SK-N-SH treated with all-trans-retinoic acid at 6 μM for 48 hours (cell line): Measurements from ENCODE around the gene LUC7L2.

ENCODE experiments used
- ATAC-seq: fragments of 200-7000 bp; cut with Tn5 transposase; 3 replicates; pipeline ENCODE4 v1.9.1; 2020; ENCODE audit warnings: mild to moderate bottlenecking, moderate library complexity
- ARNTL ChIP-seq: fragments of 450-650 bp; formaldehyde crosslinking; IDR thresholded peaks from 2 replicates; pipeline ENCODE4 v1.5.0; 2020; ENCODE audit warnings: low read depth, mild to moderate bottlenecking, moderate library complexity, borderline replicate concordance
- BACH2 ChIP-seq: fragments of 250-450 bp; sonication (Bioruptor Pico); IDR thresholded peaks from 2 replicates; pipeline ENCODE4 v1.9.0; 2021; ENCODE audit warnings: mild to moderate bottlenecking, borderline replicate concordance
- ESRRG ChIP-seq: fragments of 250-450 bp; sonication (Bioruptor Pico); IDR thresholded peaks from 2 replicates; pipeline ENCODE4 v1.6.1; 2021; ENCODE audit warnings: mild to moderate bottlenecking
- GLIS3 ChIP-seq: fragments of 250-450 bp; sonication (Bioruptor Pico); IDR thresholded peaks from 2 replicates; pipeline ENCODE4 v1.5.0; 2020; ENCODE audit warnings: mild to moderate bottlenecking, moderate library complexity
- ISL1 ChIP-seq: fragments of 250-450 bp; sonication (Bioruptor Pico); IDR thresholded peaks from 2 replicates; pipeline ENCODE4 v2.1.2; 2022; ENCODE audit warnings: mild to moderate bottlenecking, moderate library complexity
- PPARA ChIP-seq: fragments of 250-450 bp; sonication (Bioruptor Pico); IDR thresholded peaks from 2 replicates; pipeline ENCODE4 v1.5.0; 2020; ENCODE audit warnings: mild to moderate bottlenecking, borderline replicate concordance
- RARB ChIP-seq: fragments of 250-450 bp; sonication (Bioruptor Pico); IDR thresholded peaks from 2 replicates; pipeline ENCODE4 v1.8.0; 2021; ENCODE audit warnings: mild to moderate bottlenecking, moderate library complexity
- SNAI2 ChIP-seq: fragments of 250-450 bp; sonication (Bioruptor Pico); IDR thresholded peaks from 2 replicates; pipeline ENCODE4 v1.5.0; 2020; ENCODE audit warnings: mild to moderate bottlenecking, moderate library complexity
- TOX ChIP-seq: fragments of 250-450 bp; sonication (Bioruptor Pico); IDR thresholded peaks from 2 replicates; pipeline ENCODE4 v1.8.0; 2021; ENCODE audit warnings: mild to moderate bottlenecking, moderate library complexity, borderline replicate concordance
- ZC3H10 ChIP-seq: fragments of 250-450 bp; sonication (Bioruptor Pico); IDR thresholded peaks from 2 replicates; pipeline ENCODE4 v1.5.1; 2021; ENCODE audit warnings: mild to moderate bottlenecking, moderate library complexity
- ZFP3 ChIP-seq: fragments of 250-450 bp; sonication (Bioruptor Pico); IDR thresholded peaks from 2 replicates; pipeline ENCODE4 v1.5.0; 2020; ENCODE audit warnings: mild to moderate bottlenecking, moderate library complexity
- ZFP30 ChIP-seq: fragments of 450-650 bp; formaldehyde crosslinking; IDR thresholded peaks from 2 replicates; pipeline ENCODE4 v1.5.0; 2022; ENCODE audit warnings: mild to moderate bottlenecking, moderate library complexity
- ZNF565 ChIP-seq: fragments of 450-650 bp; formaldehyde crosslinking; conservative IDR thresholded peaks from 2 replicates; pipeline ENCODE4 v1.5.0; 2020; ENCODE audit warnings: low read depth, mild to moderate bottlenecking, moderate library complexity
- ZNF70 ChIP-seq: fragments of 450-650 bp; formaldehyde crosslinking; IDR thresholded peaks from 2 replicates; pipeline ENCODE4 v1.5.0; 2020; ENCODE audit warnings: mild to moderate bottlenecking, moderate library complexity
- ZNF8 ChIP-seq: fragments of 450-650 bp; formaldehyde crosslinking; IDR thresholded peaks from 2 replicates; pipeline ENCODE4 v1.5.0; 2020; ENCODE audit warnings: mild to moderate bottlenecking, moderate library complexity
- TF ChIP-seq, protein P1 (sequence below): fragments of 250-450 bp; sonication (Bioruptor Pico); IDR thresholded peaks from 2 replicates; pipeline ENCODE4 v1.5.1; 2021; ENCODE audit warnings: mild to moderate bottlenecking, moderate library complexity
- TF ChIP-seq, protein P2 (sequence below): fragments of 250-450 bp; sonication (Bioruptor Pico); IDR thresholded peaks from 2 replicates; pipeline ENCODE4 v1.8.0; 2021; ENCODE audit warnings: low read depth, mild to moderate bottlenecking, moderate library complexity, borderline replicate concordance
- TF ChIP-seq, protein P3 (sequence below): fragments of 250-450 bp; sonication (Bioruptor Pico); IDR thresholded peaks from 2 replicates; pipeline ENCODE4 v1.5.1; 2020; ENCODE audit warnings: low read depth, mild to moderate bottlenecking, moderate library complexity
- TF ChIP-seq, protein P4 (sequence below): fragments of 250-450 bp; sonication (Bioruptor Pico); IDR thresholded peaks from 2 replicates; pipeline ENCODE4 v1.8.0; 2020; ENCODE audit warnings: mild to moderate bottlenecking, moderate library complexity, borderline replicate concordance

The LUC7L2 gene

DNA sequence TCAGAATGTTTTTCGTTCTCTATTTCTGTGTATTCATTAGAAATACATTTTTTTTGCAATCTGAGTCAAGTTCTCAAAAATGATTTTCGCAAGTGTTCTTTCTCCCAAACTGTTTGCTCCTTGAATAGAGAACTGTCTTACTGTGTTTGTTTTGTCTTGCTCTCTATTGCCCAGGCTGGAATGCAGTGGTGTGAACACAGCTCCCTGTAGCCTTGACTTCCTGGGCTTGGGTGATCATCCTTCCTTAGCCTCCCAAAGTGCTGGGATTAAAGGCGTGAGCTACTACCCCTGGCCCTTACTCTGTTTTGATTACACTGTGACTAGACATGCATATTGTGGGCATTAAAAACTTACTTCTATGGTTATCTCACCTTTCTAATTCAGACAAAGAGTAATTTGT lies 56.7 kb downstream of the LUC7L2 start (continued):
- TF ChIP-seq, protein P1, sequence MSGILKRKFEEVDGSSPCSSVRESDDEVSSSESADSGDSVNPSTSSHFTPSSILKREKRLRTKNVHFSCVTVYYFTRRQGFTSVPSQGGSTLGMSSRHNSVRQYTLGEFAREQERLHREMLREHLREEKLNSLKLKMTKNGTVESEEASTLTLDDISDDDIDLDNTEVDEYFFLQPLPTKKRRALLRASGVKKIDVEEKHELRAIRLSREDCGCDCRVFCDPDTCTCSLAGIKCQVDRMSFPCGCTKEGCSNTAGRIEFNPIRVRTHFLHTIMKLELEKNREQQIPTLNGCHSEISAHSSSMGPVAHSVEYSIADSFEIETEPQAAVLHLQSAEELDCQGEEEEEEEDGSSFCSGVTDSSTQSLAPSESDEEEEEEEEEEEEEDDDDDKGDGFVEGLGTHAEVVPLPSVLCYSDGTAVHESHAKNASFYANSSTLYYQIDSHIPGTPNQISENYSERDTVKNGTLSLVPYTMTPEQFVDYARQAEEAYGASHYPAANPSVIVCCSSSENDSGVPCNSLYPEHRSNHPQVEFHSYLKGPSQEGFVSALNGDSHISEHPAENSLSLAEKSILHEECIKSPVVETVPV (CRISPR knock-in tag), result no peak

DNA sequence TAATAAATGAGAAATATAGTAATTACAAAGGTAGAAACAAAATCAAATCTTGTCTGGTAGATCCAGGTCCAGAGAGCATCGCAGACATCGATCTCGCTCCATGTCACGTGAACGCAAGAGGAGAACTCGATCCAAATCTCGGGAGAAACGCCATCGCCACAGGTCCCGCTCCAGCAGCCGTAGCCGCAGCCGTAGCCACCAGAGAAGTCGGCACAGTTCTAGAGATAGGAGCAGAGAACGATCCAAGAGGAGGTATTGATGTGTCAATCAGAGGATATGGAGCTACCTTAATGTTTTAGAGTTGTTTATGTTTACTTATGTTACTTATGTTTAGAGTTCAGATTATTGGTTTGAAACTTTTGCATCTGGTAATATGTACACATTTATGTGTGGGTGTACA lies 57.8 kb downstream of the LUC7L2 start:
- TF ChIP-seq ZNF565 (CRISPR knock-in tag), result no peak
- TF ChIP-seq, protein P2, sequence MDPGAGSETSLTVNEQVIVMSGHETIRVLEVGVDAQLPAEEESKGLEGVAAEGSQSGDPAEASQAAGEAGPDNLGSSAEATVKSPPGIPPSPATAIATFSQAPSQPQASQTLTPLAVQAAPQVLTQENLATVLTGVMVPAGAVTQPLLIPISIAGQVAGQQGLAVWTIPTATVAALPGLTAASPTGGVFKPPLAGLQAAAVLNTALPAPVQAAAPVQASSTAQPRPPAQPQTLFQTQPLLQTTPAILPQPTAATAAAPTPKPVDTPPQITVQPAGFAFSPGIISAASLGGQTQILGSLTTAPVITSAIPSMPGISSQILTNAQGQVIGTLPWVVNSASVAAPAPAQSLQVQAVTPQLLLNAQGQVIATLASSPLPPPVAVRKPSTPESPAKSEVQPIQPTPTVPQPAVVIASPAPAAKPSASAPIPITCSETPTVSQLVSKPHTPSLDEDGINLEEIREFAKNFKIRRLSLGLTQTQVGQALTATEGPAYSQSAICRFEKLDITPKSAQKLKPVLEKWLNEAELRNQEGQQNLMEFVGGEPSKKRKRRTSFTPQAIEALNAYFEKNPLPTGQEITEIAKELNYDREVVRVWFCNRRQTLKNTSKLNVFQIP (CRISPR knock-in tag), result no peak
- no peak for TF ChIP-seq ZNF8 (CRISPR knock-in tag)
- TF ChIP-seq ARNTL, result no peak
- TF ChIP-seq ZFP3 (CRISPR knock-in tag), result no peak
- no peak for TF ChIP-seq PPARA
- no peak for TF ChIP-seq ZC3H10 (CRISPR knock-in tag)
- TF ChIP-seq, protein P3, sequence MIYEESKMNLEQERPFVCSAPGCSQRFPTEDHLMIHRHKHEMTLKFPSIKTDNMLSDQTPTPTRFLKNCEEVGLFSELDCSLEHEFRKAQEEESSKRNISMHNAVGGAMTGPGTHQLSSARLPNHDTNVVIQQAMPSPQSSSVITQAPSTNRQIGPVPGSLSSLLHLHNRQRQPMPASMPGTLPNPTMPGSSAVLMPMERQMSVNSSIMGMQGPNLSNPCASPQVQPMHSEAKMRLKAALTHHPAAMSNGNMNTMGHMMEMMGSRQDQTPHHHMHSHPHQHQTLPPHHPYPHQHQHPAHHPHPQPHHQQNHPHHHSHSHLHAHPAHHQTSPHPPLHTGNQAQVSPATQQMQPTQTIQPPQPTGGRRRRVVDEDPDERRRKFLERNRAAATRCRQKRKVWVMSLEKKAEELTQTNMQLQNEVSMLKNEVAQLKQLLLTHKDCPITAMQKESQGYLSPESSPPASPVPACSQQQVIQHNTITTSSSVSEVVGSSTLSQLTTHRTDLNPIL, result no peak
- no peak for TF ChIP-seq SNAI2
- no peak for TF ChIP-seq TOX (CRISPR knock-in tag)
- TF ChIP-seq ZNF70 (CRISPR knock-in tag), result no peak
- no peak for ATAC-seq

DNA sequence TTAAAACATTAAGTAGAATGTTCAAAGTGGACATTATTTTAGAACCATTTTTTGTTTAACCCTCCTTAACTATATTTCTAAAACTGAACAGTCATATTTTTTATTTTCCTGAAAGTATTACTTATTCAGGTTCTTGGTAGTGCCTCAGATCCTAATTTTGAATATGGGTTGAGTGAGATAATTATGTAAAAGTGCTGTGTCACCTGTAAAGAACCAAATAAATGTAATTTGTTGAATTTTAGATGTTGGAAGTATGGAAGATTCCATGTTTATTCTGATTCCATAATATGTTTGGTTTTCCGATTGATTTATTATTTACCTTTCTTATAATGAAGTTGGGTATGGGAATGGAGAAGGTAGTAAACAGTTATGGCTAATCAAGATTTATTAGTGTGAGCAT lies 61.4 kb downstream of the LUC7L2 start:
- no peak for ATAC-seq

More for the DNA sequence above, 61.4 kb downstream of the LUC7L2 start:
- TF ChIP-seq ISL1 (CRISPR knock-in tag) (no peak), PPARA (no peak), SNAI2 (no peak), ZC3H10 (CRISPR knock-in tag) (no peak), ZNF565 (CRISPR knock-in tag) (no peak), ESRRG (CRISPR knock-in tag) (no peak), ZFP3 (CRISPR knock-in tag) (no peak), RARB (CRISPR knock-in tag) (no peak), ZNF8 (CRISPR knock-in tag) (no peak), ARNTL (no peak), ZFP30 (no peak), BACH2 (CRISPR knock-in tag) (no peak), ZNF70 (CRISPR knock-in tag) (no peak), GLIS3 (CRISPR knock-in tag) (no peak)
- TF ChIP-seq, protein P1 (CRISPR knock-in tag), result no peak
- TF ChIP-seq, protein P4, sequence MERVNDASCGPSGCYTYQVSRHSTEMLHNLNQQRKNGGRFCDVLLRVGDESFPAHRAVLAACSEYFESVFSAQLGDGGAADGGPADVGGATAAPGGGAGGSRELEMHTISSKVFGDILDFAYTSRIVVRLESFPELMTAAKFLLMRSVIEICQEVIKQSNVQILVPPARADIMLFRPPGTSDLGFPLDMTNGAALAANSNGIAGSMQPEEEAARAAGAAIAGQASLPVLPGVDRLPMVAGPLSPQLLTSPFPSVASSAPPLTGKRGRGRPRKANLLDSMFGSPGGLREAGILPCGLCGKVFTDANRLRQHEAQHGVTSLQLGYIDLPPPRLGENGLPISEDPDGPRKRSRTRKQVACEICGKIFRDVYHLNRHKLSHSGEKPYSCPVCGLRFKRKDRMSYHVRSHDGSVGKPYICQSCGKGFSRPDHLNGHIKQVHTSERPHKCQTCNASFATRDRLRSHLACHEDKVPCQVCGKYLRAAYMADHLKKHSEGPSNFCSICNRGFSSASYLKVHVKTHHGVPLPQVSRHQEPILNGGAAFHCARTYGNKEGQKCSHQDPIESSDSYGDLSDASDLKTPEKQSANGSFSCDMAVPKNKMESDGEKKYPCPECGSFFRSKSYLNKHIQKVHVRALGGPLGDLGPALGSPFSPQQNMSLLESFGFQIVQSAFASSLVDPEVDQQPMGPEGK, result no peak
- TF ChIP-seq, protein P3, result no peak
- TF ChIP-seq, protein P2 (CRISPR knock-in tag), result no peak
